HG03175 (cell line): Measurements from ENCODE around the gene KRTAP19-6.
"Not testable (repeated sequence)": the region's sequence is repeated elsewhere in the genome, so short reads cannot be mapped to it uniquely, and the experiment has no call there.

Experiments
- ATAC-seq: cut with Tn5 transposase; IDR thresholded peaks from one replicate; pipeline ENCODE4 v1.9.1; 2021; ENCODE audit warnings: mild to moderate bottlenecking, moderate library complexity; ENCODE audit not compliant: unreplicated experiment

The KRTAP19-6 gene

GRCh38 chr21:30541764-30542163 lies at the start of gene KRTAP19-6:
Gene KRTAP19-6 (minus strand): TSS chr21:30541864. CDS start chr21:30541833, 31 bp downstream.
- no peak for ATAC-seq

- ATAC-seq = no peak
Measured at GRCh38 chr21:30590297-30590696, 48.6 kb upstream of the KRTAP19-6 start, which contains the start of gene KRTAP22-2. Gene KRTAP22-2 (minus strand): TSS chr21:30590397.

DNA sequence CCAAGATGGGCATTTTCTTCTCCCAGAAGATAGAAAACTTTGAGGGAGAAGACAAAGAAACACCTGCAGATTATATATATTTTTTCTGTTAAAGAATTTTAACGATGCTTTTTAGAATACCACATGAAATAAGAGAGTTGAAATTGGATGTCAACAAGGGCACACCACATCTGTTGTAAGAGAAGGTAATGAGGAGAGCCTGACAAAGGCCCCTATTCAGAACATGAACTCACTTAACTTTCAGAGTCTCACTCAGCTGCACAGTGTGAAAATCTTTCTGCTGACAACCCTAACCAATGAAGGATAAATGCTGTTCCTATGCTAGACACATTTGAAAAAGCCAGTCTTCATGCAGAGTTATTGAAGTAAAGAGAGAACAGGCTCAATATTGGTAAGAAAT lies 41.2 kb upstream of the KRTAP19-6 start:
- ATAC-seq = no peak

GRCh38 chr21:30580132-30580531 lies 38.5 kb upstream of the KRTAP19-6 start:
- ATAC-seq = no peak

- ATAC-seq = no peak
Measured at GRCh38 chr21:30579346-30579745, 37.7 kb upstream of the KRTAP19-6 start.

GRCh38 chr21:30577766-30578165 lies 36.1 kb upstream of the KRTAP19-6 start:
- no peak for ATAC-seq

DNA sequence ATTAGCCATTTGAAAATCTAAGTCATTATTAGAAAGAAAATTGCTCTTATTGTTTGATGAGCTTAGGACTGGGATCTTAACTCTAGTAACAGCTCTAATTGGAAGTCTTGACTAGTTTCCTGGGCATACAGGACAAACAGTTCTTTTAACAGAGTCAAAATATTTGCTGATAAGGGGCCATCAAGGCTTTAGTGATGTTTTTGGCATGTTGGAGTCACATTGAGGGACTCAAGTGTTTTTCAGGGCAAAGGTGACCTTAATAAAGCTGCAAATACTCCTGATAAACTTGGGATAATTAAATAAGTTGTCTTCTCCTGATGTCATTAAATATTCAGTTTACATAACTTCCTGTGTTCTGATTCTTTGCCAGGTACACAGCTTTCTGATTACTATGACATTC lies 26.0 kb upstream of the KRTAP19-6 start:
- no peak for ATAC-seq

DNA sequence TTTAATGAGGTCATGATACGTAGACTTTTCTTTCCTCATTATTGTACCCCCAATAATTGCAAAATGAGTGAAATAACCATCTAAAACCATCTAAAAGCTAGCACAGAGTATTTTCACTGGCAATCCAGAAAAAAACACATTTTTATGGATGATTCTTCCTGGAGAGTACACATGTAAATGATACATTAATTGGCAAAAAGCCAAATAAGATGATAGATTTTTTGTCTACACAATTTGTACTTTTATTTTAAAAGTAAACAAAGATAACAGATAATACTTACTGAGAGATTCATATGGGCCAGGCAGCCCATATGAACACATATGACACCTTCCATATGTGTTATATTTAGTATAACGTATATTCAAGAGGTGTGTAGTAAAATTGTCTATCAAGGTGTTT lies 22.0 kb upstream of the KRTAP19-6 start:
- no peak for ATAC-seq

DNA sequence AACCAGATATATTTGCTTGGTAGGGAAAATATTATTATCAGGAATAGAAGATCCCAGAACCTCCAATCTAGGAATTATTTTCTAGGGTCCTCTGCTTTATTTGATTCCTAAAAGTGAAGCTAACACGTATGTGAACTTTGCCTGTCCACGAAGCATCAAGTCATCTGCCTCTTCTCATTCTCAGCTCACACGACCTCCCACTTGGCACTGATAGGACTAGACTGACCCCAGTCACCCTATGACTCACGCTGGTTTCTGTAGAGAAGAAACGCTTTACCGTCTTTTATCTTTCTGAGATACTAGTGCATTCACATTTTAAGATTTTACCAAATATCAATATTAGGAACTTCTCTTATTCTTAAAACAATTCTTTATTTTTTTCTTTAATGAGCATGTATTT lies 21.4 kb upstream of the KRTAP19-6 start:
- ATAC-seq = no peak

GRCh38 chr21:30561957-30562356 lies 20.3 kb upstream of the KRTAP19-6 start:
- no peak for ATAC-seq

- no peak for ATAC-seq
Measured at GRCh38 chr21:30561264-30561895, 19.7 kb upstream of the KRTAP19-6 start, which contains the start of gene KRTAP19-7. Gene KRTAP19-7 (minus strand): TSS chr21:30561314. CDS start chr21:30561289, 25 bp downstream.

DNA sequence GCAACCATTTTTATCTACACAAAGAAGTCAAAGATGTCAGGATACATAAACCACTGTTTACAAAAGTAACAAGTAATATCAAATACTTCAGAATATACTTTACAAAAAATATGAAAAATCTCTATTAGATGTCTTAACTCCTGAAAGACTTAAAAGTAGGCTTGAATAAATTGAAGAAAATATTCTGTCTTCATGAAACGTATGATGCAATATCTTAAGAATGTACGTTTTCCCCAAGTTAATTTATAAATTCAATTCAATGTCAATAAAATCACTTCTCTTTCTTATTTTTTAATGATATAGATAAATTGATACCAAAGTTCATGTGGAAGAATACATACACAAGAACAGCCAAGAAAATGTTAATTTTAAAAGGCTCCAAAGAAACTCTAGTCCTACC lies 13.4 kb upstream of the KRTAP19-6 start:
- no peak for ATAC-seq

GRCh38 chr21:30552782-30553181 lies 11.1 kb upstream of the KRTAP19-6 start:
- ATAC-seq = no peak

DNA sequence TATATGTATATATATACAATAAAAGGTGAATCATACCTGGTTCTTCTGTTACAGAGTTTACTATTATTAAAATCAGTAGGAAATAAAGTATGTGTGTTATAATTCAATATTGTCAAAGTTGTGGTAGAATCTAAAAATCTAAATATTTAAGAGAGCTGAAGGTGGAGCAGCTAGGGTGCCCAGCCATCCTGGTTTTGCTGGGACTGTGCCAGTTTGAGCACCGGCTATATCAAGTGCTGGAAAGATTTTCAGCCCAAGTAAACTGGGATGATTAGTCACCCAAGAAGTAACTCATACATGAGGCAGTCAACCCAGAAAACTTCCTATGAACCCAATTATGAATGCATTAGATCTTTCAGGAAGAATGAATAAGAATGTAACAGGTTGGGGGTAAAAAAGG lies 22.8 kb downstream of the KRTAP19-6 start:
- no peak for ATAC-seq

GRCh38 chr21:30515681-30516080 lies 26.0 kb downstream of the KRTAP19-6 start:
- no peak for ATAC-seq

GRCh38 chr21:30505621-30506205 lies 36.0 kb downstream of the KRTAP19-6 start:
- not testable (repeated sequence) for ATAC-seq

GRCh38 chr21:30502041-30502440 lies 39.6 kb downstream of the KRTAP19-6 start, which contains the start of gene KRTAP19-5:
Gene KRTAP19-5 (minus strand): TSS chr21:30502141. CDS start chr21:30502090, 51 bp downstream.
- ATAC-seq = no peak

DNA sequence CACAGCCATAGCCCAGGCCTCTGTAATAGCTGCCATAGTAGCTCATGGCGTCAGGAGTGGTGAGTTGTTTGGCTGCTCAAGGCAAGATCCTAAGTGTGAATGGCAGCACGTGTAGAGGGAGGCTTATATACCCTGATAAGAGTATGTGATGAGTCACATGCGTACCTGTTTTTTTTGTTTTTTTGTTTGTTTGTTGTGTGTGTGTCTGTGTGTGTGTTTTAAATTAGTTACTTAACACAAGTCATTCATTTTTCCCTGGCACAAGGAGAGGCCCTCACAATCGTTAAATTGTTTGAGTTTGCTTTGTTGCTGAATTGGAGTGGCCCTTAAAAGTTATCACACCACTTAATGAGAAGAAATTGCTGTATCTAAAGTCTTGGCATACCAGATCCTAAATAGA lies 44.6 kb downstream of the KRTAP19-6 start, which contains the start of gene KRTAP19-4:
KRTAP19-4 (minus strand) TSS at position 101 of the 400 bp plus-strand sequence; CDS start at position 46, 55 bp downstream.
- ATAC-seq = no peak

- ATAC-seq = no peak
Measured at GRCh38 chr21:30491963-30492428, 49.7 kb downstream of the KRTAP19-6 start, which contains the start of gene KRTAP19-3. Gene KRTAP19-3 (minus strand): TSS chr21:30492013. CDS start chr21:30491957, 56 bp downstream.
